DND-41 (cell line): Measurements from ENCODE around the gene DSCAML1.

ENCODE experiments used
- ATAC-seq: fragments of 200-7000 bp; cut with Tn5 transposase; 3 replicates; pipeline ENCODE4 v1.9.1; 2021; ENCODE audit warnings: low read depth; ENCODE audit not compliant: insufficient read depth
- DNase-seq: peaks from one replicate; pipeline ENCODE4 v3.0.0-alpha.2; 2020
- H2AFZ ChIP-seq: 2 replicates; pipeline ENCODE4 v1.6.0; 2012; ENCODE audit warnings: low read depth, low read length
- H3K27ac ChIP-seq: 2 replicates; pipeline ENCODE4 v1.5.1; 2012; ENCODE audit warnings: low read length, inconsistent platforms
- H3K27me3 ChIP-seq: fragments of 200-600 bp; sonication (generic); 2 replicates; pipeline ENCODE4 v1.6.0; 2012; ENCODE audit warnings: low read length, mild to moderate bottlenecking, inconsistent platforms; ENCODE audit not compliant: insufficient read depth, poor library complexity
- H3K36me3 ChIP-seq: 2 replicates; pipeline ENCODE4 v1.5.1; 2012; ENCODE audit warnings: low read length, inconsistent platforms; ENCODE audit not compliant: insufficient read depth
- H3K4me1 ChIP-seq: 2 replicates; pipeline ENCODE4 v1.5.1; 2012; ENCODE audit warnings: mild to moderate bottlenecking, low read length; ENCODE audit not compliant: insufficient read depth
- H3K4me2 ChIP-seq: 2 replicates; pipeline ENCODE4 v1.6.0; 2012; ENCODE audit warnings: mild to moderate bottlenecking, moderate library complexity, low read length, inconsistent platforms; ENCODE audit not compliant: insufficient read depth
- H3K4me3 ChIP-seq, 2 experiments: fragments of 200-600 bp in 1 of 2; shearing (Covaris generic) in 1 of 2; 2 replicates each; pipeline ENCODE4 v1.5.1; 2012 to 2016; ENCODE audit warnings: inconsistent platforms in 2 of 2, low read length in 2 of 2, mild to moderate bottlenecking in 2 of 2, low read depth in 1 of 2, moderate library complexity in 1 of 2
- H3K79me2 ChIP-seq: 2 replicates; pipeline ENCODE4 v1.6.0; 2012; ENCODE audit warnings: low read length, inconsistent platforms; ENCODE audit not compliant: insufficient read depth
- H3K9ac ChIP-seq: 2 replicates; pipeline ENCODE4 v1.6.0; 2012; ENCODE audit warnings: low read depth, mild to moderate bottlenecking, inconsistent platforms, low read length, moderate library complexity
- H3K9me3 ChIP-seq: 2 replicates; pipeline ENCODE4 v1.5.1; 2012; ENCODE audit warnings: low read length, moderate library complexity, mild to moderate bottlenecking, inconsistent platforms; ENCODE audit not compliant: insufficient read depth, severe bottlenecking
- H4K20me1 ChIP-seq: 2 replicates; pipeline ENCODE4 v1.6.0; 2012; ENCODE audit warnings: low read length; ENCODE audit not compliant: insufficient read depth
- EZH2 ChIP-seq: IDR thresholded peaks from 3 replicates; pipeline ENCODE4 v1.6.1; 2012; ENCODE audit warnings: borderline replicate concordance, low read depth, mild to moderate bottlenecking, moderate library complexity, low read length, inconsistent platforms; ENCODE audit not compliant: severe bottlenecking
- TF ChIP-seq, protein P1 (sequence below): IDR thresholded peaks from 2 replicates; pipeline ENCODE4 v1.5.1; 2012; ENCODE audit warnings: borderline replicate concordance, low read length, moderate library complexity, mild to moderate bottlenecking; ENCODE audit not compliant: poor library complexity, severe bottlenecking; ENCODE audit errors: extremely low read depth

Gene DSCAML1

DNA sequence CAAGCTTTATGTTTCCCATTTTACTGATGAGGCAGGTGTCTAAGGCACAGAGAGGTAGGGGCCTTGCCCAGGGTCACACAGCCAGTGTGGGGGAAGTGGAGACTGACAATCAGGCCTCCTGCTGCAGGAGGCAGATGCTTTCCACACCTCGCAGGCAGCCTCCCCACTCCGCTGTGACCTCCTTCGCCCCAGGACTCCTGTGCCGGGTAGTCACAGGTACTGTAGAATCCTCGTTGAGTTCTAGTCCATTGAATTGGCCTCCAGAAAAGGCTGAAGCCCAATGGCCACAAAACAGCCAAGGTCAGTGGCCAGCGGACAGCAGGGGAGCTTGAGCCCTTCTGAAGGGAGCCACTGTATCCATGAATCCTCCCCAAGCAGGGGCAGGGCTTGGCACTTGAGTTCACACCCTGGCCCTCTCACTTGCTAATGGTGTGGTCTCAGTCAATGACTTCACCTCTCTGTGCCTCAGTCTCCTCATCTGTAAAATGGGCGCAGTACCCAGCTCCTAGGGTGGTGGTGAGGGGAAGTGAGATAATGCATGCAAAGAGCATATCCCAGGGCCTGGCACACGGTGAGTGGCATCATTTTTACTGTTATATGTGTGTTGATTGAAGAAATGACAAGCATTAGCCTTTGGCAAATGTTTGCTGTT is 28.6 kb upstream of the DSCAML1 start:
- H3K27ac ChIP-seq, result peak overlapping the region; percentile 97
- peak overlapping the region; percentile 64 for H3K4me2 ChIP-seq
- H3K79me2 ChIP-seq, result peaks cover 69% of the 10 kb centered on the region
- peaks cover 35% of the 10 kb centered on the region for H3K36me3 ChIP-seq
- peaks cover 94% of the 10 kb centered on the region for H3K4me1 ChIP-seq
- no peaks in the 10 kb centered on the region for H3K27me3 ChIP-seq
- peak overlapping the region; percentile 82 for H3K9ac ChIP-seq
- H3K4me3 ChIP-seq, result peak overlapping the region; percentile 12 to 53; a peak in 3 of 4 replicates
- no peaks in the 10 kb centered on the region for H3K9me3 ChIP-seq
- H2AFZ ChIP-seq, result no peak overlapping the region
- no peak for ATAC-seq
- no peak for TF ChIP-seq EZH2
- no peaks in the 10 kb centered on the region for H4K20me1 ChIP-seq
- DNase-seq, result peak; percentile 52

DNA sequence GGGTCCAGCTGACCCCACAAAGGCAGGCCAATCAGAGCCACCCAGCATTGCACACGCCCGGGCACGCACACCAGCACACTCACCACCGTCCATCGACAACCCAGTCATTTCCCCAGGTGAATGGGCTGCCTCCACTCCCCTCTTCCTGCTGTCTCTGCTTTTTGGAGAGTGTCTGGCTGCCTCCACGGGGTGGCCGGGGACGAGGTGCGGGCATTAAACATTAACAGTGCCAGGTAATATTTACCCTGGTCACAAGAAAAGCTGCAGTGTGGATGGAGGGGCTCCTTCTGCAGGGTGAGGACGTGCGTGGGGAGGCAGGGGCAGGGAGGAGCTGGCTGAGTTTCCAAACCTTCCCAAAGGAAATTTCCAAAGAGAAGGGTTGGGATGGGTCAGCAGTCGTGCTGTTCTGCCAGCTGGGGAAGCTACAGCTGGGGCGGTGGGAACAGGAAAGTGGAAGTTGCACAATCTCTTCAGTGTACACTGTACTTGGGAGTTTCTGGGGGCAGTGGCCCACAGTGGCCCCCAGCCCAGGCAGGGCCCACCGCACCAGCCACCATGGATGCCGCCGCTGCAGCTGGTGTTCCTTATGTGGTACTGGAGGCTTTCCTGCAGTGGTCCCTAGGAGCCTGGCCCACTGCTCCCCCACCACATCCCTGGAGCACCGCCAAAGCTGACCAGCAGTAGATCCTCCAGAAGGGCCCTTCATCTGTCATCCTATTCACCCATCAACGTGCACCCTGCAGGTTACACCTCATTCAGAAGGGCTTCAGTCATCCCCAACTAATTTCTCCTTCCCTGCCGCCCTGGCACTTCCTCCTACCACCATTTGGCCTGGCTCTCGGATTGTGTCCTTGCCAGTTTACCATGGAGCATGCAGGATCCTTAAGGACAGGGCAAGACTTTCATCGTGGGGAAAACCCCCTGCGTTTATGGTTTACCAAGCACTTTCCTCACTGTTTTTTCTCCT is 27.8 kb upstream of the DSCAML1 start, which contains the start of gene FXYD2:
Gene FXYD2 (minus strand): TSS at position 174 of the 967 bp plus-strand sequence. CDS start 66 bp downstream, at position 108.
- peaks cover 69% of the 10 kb centered on the region for H3K79me2 ChIP-seq
- H2AFZ ChIP-seq, result peak within 1 kb of the TSS; percentile 46; the same call in 1 of the 2 replicates
- peaks cover 43% of the 10 kb centered on the region for H3K36me3 ChIP-seq
- H3K4me2 ChIP-seq, result peak within 1 kb of the TSS; percentile 64
- TF ChIP-seq, protein P1, sequence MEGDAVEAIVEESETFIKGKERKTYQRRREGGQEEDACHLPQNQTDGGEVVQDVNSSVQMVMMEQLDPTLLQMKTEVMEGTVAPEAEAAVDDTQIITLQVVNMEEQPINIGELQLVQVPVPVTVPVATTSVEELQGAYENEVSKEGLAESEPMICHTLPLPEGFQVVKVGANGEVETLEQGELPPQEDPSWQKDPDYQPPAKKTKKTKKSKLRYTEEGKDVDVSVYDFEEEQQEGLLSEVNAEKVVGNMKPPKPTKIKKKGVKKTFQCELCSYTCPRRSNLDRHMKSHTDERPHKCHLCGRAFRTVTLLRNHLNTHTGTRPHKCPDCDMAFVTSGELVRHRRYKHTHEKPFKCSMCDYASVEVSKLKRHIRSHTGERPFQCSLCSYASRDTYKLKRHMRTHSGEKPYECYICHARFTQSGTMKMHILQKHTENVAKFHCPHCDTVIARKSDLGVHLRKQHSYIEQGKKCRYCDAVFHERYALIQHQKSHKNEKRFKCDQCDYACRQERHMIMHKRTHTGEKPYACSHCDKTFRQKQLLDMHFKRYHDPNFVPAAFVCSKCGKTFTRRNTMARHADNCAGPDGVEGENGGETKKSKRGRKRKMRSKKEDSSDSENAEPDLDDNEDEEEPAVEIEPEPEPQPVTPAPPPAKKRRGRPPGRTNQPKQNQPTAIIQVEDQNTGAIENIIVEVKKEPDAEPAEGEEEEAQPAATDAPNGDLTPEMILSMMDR, result no peak
- TF ChIP-seq EZH2, result no peak
- peak within 1 kb of the TSS; percentile 82 for H3K9ac ChIP-seq
- H3K9me3 ChIP-seq, result no peaks in the 10 kb centered on the region
- ATAC-seq (peak; percentile 2; the same call in 1 of the 3 replicates), DNase-seq (peak; percentile 69)
- H3K4me3 ChIP-seq, result peak within 1 kb of the TSS; percentile 12 to 53; a peak in 3 of 4 replicates
- no peaks in the 10 kb centered on the region for H4K20me1 ChIP-seq
- H3K4me1 ChIP-seq, result peaks cover 86% of the 10 kb centered on the region
- H3K27ac ChIP-seq, result peak within 1 kb of the TSS; percentile 97
- H3K27me3 ChIP-seq, result no peaks in the 10 kb centered on the region

DNA sequence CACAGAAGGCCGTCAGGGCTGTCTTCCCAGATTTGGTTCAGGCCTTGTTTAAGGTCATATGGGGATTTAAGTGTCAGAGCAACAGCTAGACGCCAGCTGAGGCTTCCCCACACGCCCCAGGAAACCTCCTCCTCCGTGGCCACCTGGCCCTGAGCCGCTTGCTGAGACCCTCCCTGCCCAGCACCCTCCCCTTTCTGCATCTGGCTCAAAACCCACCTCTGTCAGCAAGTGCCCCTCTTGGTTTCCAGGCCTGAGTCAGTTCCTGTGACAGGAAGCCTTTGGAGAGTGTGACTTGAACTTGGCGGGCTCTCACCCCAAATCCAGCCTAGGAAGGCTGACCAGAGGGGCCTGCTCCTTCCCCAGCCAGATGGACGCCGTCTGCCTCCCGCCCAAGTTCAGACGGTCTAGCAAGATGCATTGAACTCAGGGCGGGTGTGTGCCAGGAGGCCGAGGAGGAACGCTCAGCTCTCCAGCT is 27.0 kb upstream of the DSCAML1 start:
- Histone ChIP-seq H3K9me3 (no peaks in the 10 kb centered on the region), H3K4me3 (peak overlapping the region; percentile 12 to 53; a peak in 3 of 4 replicates), H3K36me3 (peaks cover 51% of the 10 kb centered on the region), H3K4me2 (peak overlapping the region; percentile 64), H3K27ac (peak overlapping the region; percentile 97), H3K4me1 (peaks cover 86% of the 10 kb centered on the region), H4K20me1 (no peaks in the 10 kb centered on the region), H3K79me2 (peaks cover 68% of the 10 kb centered on the region), H3K27me3 (no peaks in the 10 kb centered on the region), H2AFZ (peak overlapping the region; percentile 46; the same call in 1 of the 2 replicates), H3K9ac (peak overlapping the region; percentile 82)
- peak; percentile 96 for DNase-seq
- peak; percentile 53 for ATAC-seq
- TF ChIP-seq EZH2, result no peak
- TF ChIP-seq, protein P1, result no peak
